Right renal cortex interstitium (tissue), 3 donors: ENCODE measurements around the gene DTX1. TPM values are rescaled to one million over a fixed set of nuclear protein-coding genes. Genes with fewer than 3 reads are reported as not detected.
"Not testable (repeated sequence)": the region's sequence is repeated elsewhere in the genome, so short reads cannot be mapped to it uniquely, and the experiment has no call there.

Source experiments
- DNase-seq, 3 donors: peaks; one replicate each; pipeline ENCODE4 v3.0.0-alpha.2; 2013; ENCODE audit warnings: low read depth in 3 of 3, low spot score in 2 of 3
- polyA plus RNA-seq, 3 donors: library from polyadenylated mRNA; unstranded; fragments of 120-200 nt; gene quantifications; one replicate each; pipeline ENCODE4 v1.2.1, GENCODE V29; 2013; ENCODE audit not compliant: insufficient read length in 3 of 3

Gene DTX1
- polyA plus RNA-seq, 3 donors, result 10.3 to 11.0 (median 10.3) TPM

- DNase-seq, result no peak
Measured at GRCh38 chr12:113134521-113134951, 78.0 kb downstream of the DTX1 start.

GRCh38 chr12:113135178-113136127 lies 78.9 kb downstream of the DTX1 start, which contains the start of gene RASAL1:
Gene RASAL1, minus strand, starts transcription at chr12:113135761. Its CDS starts 299 bp downstream, at chr12:113135462.
- no peak for DNase-seq

- DNase-seq, result no peak
Measured at GRCh38 chr12:113136128-113136989, 79.8 kb downstream of the DTX1 start.

GRCh38 chr12:113136990-113137511 lies 80.5 kb downstream of the DTX1 start:
- no peak for DNase-seq

- no peak for DNase-seq
Measured at GRCh38 chr12:113137861-113138783, 81.6 kb downstream of the DTX1 start.

- DNase-seq, result no peak
Measured at GRCh38 chr12:113138826-113139225, 82.3 kb downstream of the DTX1 start.

GRCh38 chr12:113140706-113141105 lies 84.2 kb downstream of the DTX1 start:
- no peak for DNase-seq

- not testable (repeated sequence) for DNase-seq
Measured at GRCh38 chr12:113141716-113142115, 85.2 kb downstream of the DTX1 start.

GRCh38 chr12:113142173-113142885 lies 85.8 kb downstream of the DTX1 start:
- no peak for DNase-seq

- DNase-seq, result no peak
Measured at GRCh38 chr12:113142886-113143332, 86.4 kb downstream of the DTX1 start.

GRCh38 chr12:113143959-113144358 lies 87.4 kb downstream of the DTX1 start:
- no peak for DNase-seq

- no peak for DNase-seq
Measured at GRCh38 chr12:113144806-113145205, 88.3 kb downstream of the DTX1 start.

- DNase-seq, result no peak
Measured at GRCh38 chr12:113145720-113146551, 89.4 kb downstream of the DTX1 start.

- no peak for DNase-seq
Measured at GRCh38 chr12:113146999-113147398, 90.5 kb downstream of the DTX1 start.
